ENCODE results near the gene CCNJ. TPM values are rescaled to one million over a fixed set of nuclear protein-coding genes. Genes with fewer than 3 reads are reported as not detected.

The CCNJ gene
- total and polyA plus RNA-seq, 2 of the 13 experiments (the other 11 are each of a cell fraction or from before 2014, with no cell fraction given) = 14.1 to 21.5 TPM

GRCh38 chr10:96107623-96108038 lies 64.2 kb downstream of the CCNJ start:
- BruUV-seq (replicated peaks) = no TSS peak
- Histone ChIP-seq H3K27me3 (ENCODE audit: control insufficient read depth in 1 of 2, insufficient read depth in 2 of 2, low read length in 2 of 2) (peaks cover 2% of the 10 kb centered on the region in 2 experiments; a peak in 1 of 5 replicates), H3K4me3 (replicated peaks in 1 of 3; ENCODE audit: insufficient read depth in 1 of 3, low read depth in 2 of 3, low read length in 3 of 3) (no peak overlapping the region), H3K36me3 (replicated peaks in 1 of 2; ENCODE audit: control insufficient read depth in 1 of 2, insufficient read depth in 2 of 2, low read length in 2 of 2) (no peaks in the 10 kb centered on the region), H4K20me1 (ENCODE audit: insufficient read depth, low read length) (no peaks in the 10 kb centered on the region), H3K27ac (ENCODE audit: extremely low read length, insufficient read depth, low read length) (no peak overlapping the region), H3K4me2 (ENCODE audit: low read depth, low read length) (no peak overlapping the region), H2AFZ (ENCODE audit: low read length) (no peak overlapping the region), H3K9ac (ENCODE audit: insufficient read depth, low read depth, low read length) (no peak overlapping the region), H3K9me3 (ENCODE audit: low read length) (no peaks in the 10 kb centered on the region), H3K79me2 (ENCODE audit: insufficient read depth, low read length) (no peaks in the 10 kb centered on the region), H3K4me1 (ENCODE audit: insufficient read depth, low read length) (no peaks in the 10 kb centered on the region)
- CTCF ChIA-PET (ENCODE audit: low intra/inter-chr PET ratio, low total read pairs) = no interaction called here
- no peak for ATAC-seq
- TF ChIP-seq NCOA2 (CRISPR knock-in tag; IDR thresholded peaks at IDR 0.05) (no peak), ZNF614 (CRISPR knock-in tag; IDR thresholded peaks at IDR 0.05; ENCODE audit: borderline replicate concordance) (no peak), FOXK2 (IDR thresholded peaks at IDR 0.05) (no peak), NRL (CRISPR knock-in tag; IDR thresholded peaks at IDR 0.05; ENCODE audit: borderline replicate concordance) (no peak), MTA3 (CRISPR knock-in tag; IDR thresholded peaks at IDR 0.05) (no peak), CSRNP2 (CRISPR knock-in tag; conservative IDR thresholded peaks at IDR 0.05; ENCODE audit: low read depth) (no peak), ISL2 (CRISPR knock-in tag; IDR thresholded peaks at IDR 0.05) (no peak), THAP8 (CRISPR knock-in tag; IDR thresholded peaks at IDR 0.05; ENCODE audit: borderline replicate concordance) (no peak)
- intact Hi-C loops (cut with micrococcal nuclease; ENCODE audit: unreplicated experiment) (no loop called here), in situ Hi-C loops (cut with HindIII; ENCODE audit: extremely low pct_ligation_motif_present, low pct_unique_long_range_greater_than_20kb) (no loop called here)
- 2% methylated on average over 3 of the region's 3 CpGs for WGBS (ENCODE audit: low lambda C conversion rate)
- POLR2A ChIA-PET = interaction anchor here (1.3 kb wide), 1 partner anchor 14 kb away, joined by 4 read pairs; no protein-coding TSS in a partner anchor
- DNase-seq (ENCODE audit: low spot score) = no peak
- FAIRE-seq = no peak

Small RNAs within 50 kb of the gene (microRNA-seq; reads per million reads assigned to microRNA genes)
- 46.8 reads per million, percentile 66 among the genes with 10 or more reads in this experiment for gene MIR3157

Small RNAs within 50 kb of the gene (small RNA-seq; reads per million reads assigned to genes)
- 0 to 28.0 (median 7.8) reads per million in 3 experiments for gene MIR3157 (ENCODE audit: insufficient read depth in 2 of 3, insufficient read length in 3 of 3, low read depth in 2 of 3, low replicate concordance in 1 of 3)

Other genes with a start within 250 kb of the CCNJ start
- gene CC2D2B, start 135.6 kb upstream of the CCNJ start, total RNA-seq (2016; rRNA removed; fragmentation: Illumina TruSeq; extraction: Trizol) = 0.20 and 0.22 TPM in 2 replicates
- not detected in 2 replicates for gene CC2D2B, start 135.6 kb upstream of the CCNJ start, polyA plus RNA-seq (2011; rRNA removed)
- 37.1 and 61.6 TPM in 2 replicates for gene ZNF518A, start 86.7 kb downstream of the CCNJ start, total RNA-seq (2016; rRNA removed; fragmentation: Illumina TruSeq; extraction: Trizol)
- gene ZNF518A, start 86.7 kb downstream of the CCNJ start, polyA plus RNA-seq (2011; rRNA removed) = 16.6 and 21.7 TPM in 2 replicates
- gene BLNK, start 228.0 kb downstream of the CCNJ start, total RNA-seq (2016; rRNA removed; fragmentation: Illumina TruSeq; extraction: Trizol) = not detected in 2 replicates
- gene BLNK, start 228.0 kb downstream of the CCNJ start, polyA plus RNA-seq (2011; rRNA removed) = not detected in 2 replicates

Measured in HepG2 (cell line).